GM21447 (cell line): ENCODE data around the gene DNAJC22.

Experiments
- ATAC-seq: cut with Tn5 transposase; IDR thresholded peaks from one replicate; pipeline ENCODE4 v1.9.1; 2021; ENCODE audit not compliant: unreplicated experiment

Gene DNAJC22

GRCh38 chr12:49344486-49345050 is 2.1 kb upstream of the DNAJC22 start:
- ATAC-seq, result no peak

GRCh38 chr12:49345051-49345824 is 1.4 kb upstream of the DNAJC22 start:
- ATAC-seq, result no peak

- no peak for ATAC-seq
Observed at GRCh38 chr12:49345825-49346658, 646 bp upstream of the DNAJC22 start.

GRCh38 chr12:49347311-49348193 is 864 bp downstream of the DNAJC22 start:
- no peak for ATAC-seq

GRCh38 chr12:49348781-49349180 is 2.1 kb downstream of the DNAJC22 start:
- no peak for ATAC-seq

- ATAC-seq, result no peak
Observed at GRCh38 chr12:49349266-49349665, 2.6 kb downstream of the DNAJC22 start.

GRCh38 chr12:49352351-49352750 is 5.7 kb downstream of the DNAJC22 start:
- ATAC-seq, result no peak

- no peak for ATAC-seq
Observed at GRCh38 chr12:49355913-49356312, 9.2 kb downstream of the DNAJC22 start.

- ATAC-seq, result no peak
Observed at GRCh38 chr12:49357103-49357678, 10.5 kb downstream of the DNAJC22 start.

- no peak for ATAC-seq
Observed at GRCh38 chr12:49358483-49359141, 11.9 kb downstream of the DNAJC22 start.

- ATAC-seq, result no peak
Observed at GRCh38 chr12:49359671-49360070, 13.0 kb downstream of the DNAJC22 start.

- no peak for ATAC-seq
Observed at GRCh38 chr12:49362077-49362476, 15.4 kb downstream of the DNAJC22 start.

GRCh38 chr12:49364989-49365388 is 18.3 kb downstream of the DNAJC22 start:
- ATAC-seq, result no peak

- no peak for ATAC-seq
Observed at GRCh38 chr12:49365542-49365941, 18.9 kb downstream of the DNAJC22 start.

- ATAC-seq, result peak; percentile 16
Observed at GRCh38 chr12:49366096-49366651, 19.5 kb downstream of the DNAJC22 start.

GRCh38 chr12:49366652-49367380 is 20.1 kb downstream of the DNAJC22 start:
- ATAC-seq, result peak; percentile 59

- ATAC-seq, result no peak
Observed at GRCh38 chr12:49367381-49368239, 20.9 kb downstream of the DNAJC22 start, which contains the start of gene SPATS2. Gene SPATS2, plus strand, starts transcription at chr12:49367462. Its CDS starts 93,551 bp downstream, at chr12:49461013.

- ATAC-seq, result no peak
Observed at GRCh38 chr12:49368240-49368600, 21.5 kb downstream of the DNAJC22 start.
